ENCODE data around the gene BRSK2. TPM values are rescaled to one million over a fixed set of nuclear protein-coding genes. Genes with fewer than 3 reads are reported as not detected.
"Not testable (repeated sequence)": the region's sequence is repeated elsewhere in the genome, so short reads cannot be mapped to it uniquely, and the experiment has no call there.

The BRSK2 gene
- polyA plus RNA-seq, 1 experiment = 0.28 TPM

DNA sequence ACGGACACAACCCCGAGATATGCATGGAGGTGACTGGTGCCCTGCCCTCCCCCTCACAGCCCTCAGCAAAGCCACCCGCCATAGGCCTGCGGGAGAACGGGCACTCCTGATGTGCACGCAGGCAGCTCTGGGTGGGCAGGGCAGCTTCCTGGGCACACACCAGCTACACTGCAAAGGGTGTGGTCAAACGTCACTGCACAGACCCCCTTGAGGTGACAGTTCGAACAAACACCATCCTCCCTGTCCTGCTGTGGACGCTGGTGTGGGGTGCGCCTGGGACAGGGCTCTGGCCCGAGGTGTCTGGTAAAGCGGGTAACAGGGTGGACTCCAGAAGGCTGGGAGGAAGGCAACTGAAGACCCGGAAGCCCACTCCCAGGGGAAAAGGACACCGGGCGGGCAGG is 118.8 kb downstream of the BRSK2 start:
- no peak overlapping the region for H3K4me3 ChIP-seq (ENCODE audit: low read depth, low read length)
- ChIA-PET POLR2A (interaction anchor here (0.5 kb wide), 1 partner anchor 119 kb away, joined by 11 read pairs; the partner anchor contains the start of gene BRSK2), CTCF (no interaction called here)
- TF ChIP-seq, protein P1, sequence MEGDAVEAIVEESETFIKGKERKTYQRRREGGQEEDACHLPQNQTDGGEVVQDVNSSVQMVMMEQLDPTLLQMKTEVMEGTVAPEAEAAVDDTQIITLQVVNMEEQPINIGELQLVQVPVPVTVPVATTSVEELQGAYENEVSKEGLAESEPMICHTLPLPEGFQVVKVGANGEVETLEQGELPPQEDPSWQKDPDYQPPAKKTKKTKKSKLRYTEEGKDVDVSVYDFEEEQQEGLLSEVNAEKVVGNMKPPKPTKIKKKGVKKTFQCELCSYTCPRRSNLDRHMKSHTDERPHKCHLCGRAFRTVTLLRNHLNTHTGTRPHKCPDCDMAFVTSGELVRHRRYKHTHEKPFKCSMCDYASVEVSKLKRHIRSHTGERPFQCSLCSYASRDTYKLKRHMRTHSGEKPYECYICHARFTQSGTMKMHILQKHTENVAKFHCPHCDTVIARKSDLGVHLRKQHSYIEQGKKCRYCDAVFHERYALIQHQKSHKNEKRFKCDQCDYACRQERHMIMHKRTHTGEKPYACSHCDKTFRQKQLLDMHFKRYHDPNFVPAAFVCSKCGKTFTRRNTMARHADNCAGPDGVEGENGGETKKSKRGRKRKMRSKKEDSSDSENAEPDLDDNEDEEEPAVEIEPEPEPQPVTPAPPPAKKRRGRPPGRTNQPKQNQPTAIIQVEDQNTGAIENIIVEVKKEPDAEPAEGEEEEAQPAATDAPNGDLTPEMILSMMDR (IDR thresholded peaks at IDR 0.05; ENCODE audit: insufficient read depth, low read depth, low read length) = no peak
- no peaks in the 10 kb centered on the region; the same call in 1 of the 2 replicates for H3K36me3 ChIP-seq (ENCODE audit: control insufficient read depth, insufficient read depth, low read length)
- H3K27me3 ChIP-seq (ENCODE audit: control insufficient read depth, insufficient read depth, low read length) = no peaks in the 10 kb centered on the region
- no peak for DNase-seq (ENCODE audit: low read depth)

DNA sequence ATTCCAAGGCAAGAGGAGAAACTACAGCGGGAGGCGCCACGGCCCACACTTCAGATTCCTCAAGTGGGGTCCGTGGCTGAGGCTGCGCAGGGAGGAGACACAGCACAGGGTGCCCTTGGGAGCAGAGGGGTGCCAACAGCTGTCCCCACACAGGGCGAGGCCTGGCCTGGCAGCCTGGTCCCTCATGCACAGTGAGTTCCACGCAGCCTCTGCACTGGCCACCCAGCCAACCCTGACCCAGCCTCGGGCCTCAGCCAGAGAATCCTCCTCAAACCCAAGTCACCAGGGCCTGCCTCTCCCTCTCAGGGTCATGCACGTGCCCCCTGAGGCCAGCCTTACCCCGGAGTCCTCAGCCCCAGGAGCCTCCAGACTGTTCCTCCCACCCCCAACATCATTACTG is 119.3 kb downstream of the BRSK2 start:
- CTCF ChIA-PET = interaction anchor here (1.3 kb wide), 1 partner anchor 66 kb away, joined by 3 read pairs; no protein-coding TSS in a partner anchor
- Histone ChIP-seq H3K4me3 (ENCODE audit: low read depth, low read length) (no peak overlapping the region), H3K36me3 (ENCODE audit: control insufficient read depth, insufficient read depth, low read length) (no peaks in the 10 kb centered on the region; the same call in 1 of the 2 replicates), H3K27me3 (ENCODE audit: control insufficient read depth, insufficient read depth, low read length) (no peaks in the 10 kb centered on the region)
- DNase-seq (ENCODE audit: low read depth) = no peak
- TF ChIP-seq, protein P1 (IDR thresholded peaks at IDR 0.05; ENCODE audit: insufficient read depth, low read depth, low read length) = no peak
- POLR2A ChIA-PET = interaction anchor here (0.6 kb wide), 1 partner anchor 30 kb away, joined by 3 read pairs; no protein-coding TSS in a partner anchor

DNA sequence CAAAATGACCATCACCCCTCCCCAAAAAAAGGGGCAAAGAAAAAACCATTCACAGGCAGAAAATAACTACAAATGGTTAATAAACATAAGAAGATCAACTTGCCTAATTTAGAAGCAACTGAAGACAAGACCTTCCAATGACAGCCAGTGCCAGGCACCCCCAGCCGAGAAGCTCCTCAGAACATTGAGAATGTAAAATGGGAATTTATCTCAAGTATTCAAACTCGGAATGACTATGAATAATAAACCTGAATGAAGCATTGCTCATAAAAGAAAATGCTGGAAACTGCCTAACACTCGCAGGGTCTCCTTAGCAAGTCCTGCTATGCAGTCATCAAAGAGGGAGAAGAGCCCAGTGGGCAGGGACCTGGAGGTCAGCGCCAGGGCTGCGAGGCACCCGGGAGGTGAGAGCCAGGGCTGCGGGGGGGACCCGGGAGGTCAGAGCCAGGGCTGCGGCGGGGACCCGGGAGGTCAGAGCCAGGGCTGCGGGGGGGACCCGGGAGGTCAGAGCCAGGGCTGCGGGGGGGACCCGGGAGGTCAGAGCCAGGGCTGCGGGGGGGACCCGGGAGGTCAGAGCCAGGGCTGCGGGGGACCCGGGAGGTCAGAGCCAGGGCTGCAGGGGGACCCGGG is 120.0 kb downstream of the BRSK2 start:
- ChIA-PET POLR2A (interaction anchor here (0.6 kb wide), 1 partner anchor 29 kb away, joined by 3 read pairs; no protein-coding TSS in a partner anchor), CTCF (interaction anchor here (0.6 to 1.3 kb wide), 2 partner anchors 66 to 247 kb away, joined by 3 read pairs; no protein-coding TSS in a partner anchor)
- TF ChIP-seq, protein P1 (IDR thresholded peaks at IDR 0.05; ENCODE audit: insufficient read depth, low read depth, low read length) = no peak
- no peaks in the 10 kb centered on the region; the same call in 1 of the 2 replicates for H3K36me3 ChIP-seq (ENCODE audit: control insufficient read depth, insufficient read depth, low read length)
- no peak overlapping the region for H3K4me3 ChIP-seq (ENCODE audit: low read depth, low read length)
- no peaks in the 10 kb centered on the region for H3K27me3 ChIP-seq (ENCODE audit: control insufficient read depth, insufficient read depth, low read length)
- no peak for DNase-seq (ENCODE audit: low read depth)

DNA sequence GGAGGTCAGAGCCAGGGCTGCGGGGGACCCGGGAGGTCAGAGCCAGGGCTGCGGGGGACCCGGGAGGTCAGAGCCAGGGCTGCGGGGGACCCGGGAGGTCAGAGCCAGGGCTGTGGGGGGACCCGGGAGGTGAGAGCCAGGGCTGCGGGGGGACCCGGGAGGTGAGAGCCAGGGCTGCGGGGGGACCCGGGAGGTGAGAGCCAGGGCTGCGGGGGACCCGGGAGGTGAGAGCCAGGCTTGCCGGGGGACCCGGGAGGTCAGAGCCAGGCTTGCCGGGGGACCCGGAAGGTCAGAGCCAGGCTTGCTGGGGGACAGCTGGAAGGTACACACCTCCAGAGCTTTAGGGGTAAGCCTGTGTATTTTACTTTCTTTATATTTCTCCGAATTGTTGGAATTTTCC is 120.6 kb downstream of the BRSK2 start:
- CTCF ChIA-PET = interaction anchor here (1.2 kb wide), 1 partner anchor 308 kb away, joined by 3 read pairs; no protein-coding TSS in a partner anchor

DNA sequence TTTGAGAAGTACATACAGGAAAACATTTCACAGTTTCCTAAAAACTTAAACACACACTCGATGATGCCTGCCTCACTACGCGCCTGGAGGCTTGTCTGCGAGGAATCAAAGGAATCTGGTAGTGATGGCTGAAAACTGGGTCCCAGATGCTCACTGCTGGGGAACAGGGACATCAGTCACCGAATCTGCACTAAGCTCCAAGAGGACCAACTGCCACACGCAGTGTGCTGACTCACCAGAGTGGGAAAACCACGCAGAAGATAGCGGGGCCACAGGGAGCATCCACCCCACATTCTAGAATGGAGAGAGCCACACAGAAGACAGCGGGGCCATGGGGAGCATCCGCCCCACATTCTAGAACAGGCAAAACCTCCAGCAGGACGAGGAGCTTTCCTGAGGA is 121.2 kb downstream of the BRSK2 start:
- H3K27me3 ChIP-seq (ENCODE audit: control insufficient read depth, insufficient read depth, low read length) = no peaks in the 10 kb centered on the region
- no peak for DNase-seq (ENCODE audit: low read depth)
- TF ChIP-seq, protein P1 (IDR thresholded peaks at IDR 0.05; ENCODE audit: insufficient read depth, low read depth, low read length) = no peak
- no peak overlapping the region for H3K4me3 ChIP-seq (ENCODE audit: low read depth, low read length)
- H3K36me3 ChIP-seq (ENCODE audit: control insufficient read depth, insufficient read depth, low read length) = no peaks in the 10 kb centered on the region; the same call in 1 of the 2 replicates
- ChIA-PET CTCF (interaction anchor here (1.2 kb wide), 1 partner anchor 308 kb away, joined by 3 read pairs; no protein-coding TSS in a partner anchor), POLR2A (no interaction called here)

More for the DNA sequence above, 120.6 kb downstream of the BRSK2 start:
- H3K4me3 ChIP-seq (ENCODE audit: low read depth, low read length); POLR2A ChIA-PET; H3K27me3 ChIP-seq (ENCODE audit: control insufficient read depth, insufficient read depth, low read length); DNase-seq (ENCODE audit: low read depth); H3K36me3 ChIP-seq (ENCODE audit: control insufficient read depth, insufficient read depth, low read length): not testable (repeated sequence)
